HepG2 (cell line): ENCODE data around the gene NPB. TPM values are rescaled to one million over a fixed set of nuclear protein-coding genes. Genes with fewer than 3 reads are reported as not detected.

Source experiments
- CCDC6 ChIP-seq: sonication (generic); formaldehyde crosslinking; IDR thresholded peaks from 2 replicates; pipeline ENCODE4 v1.8.1; 2022; ENCODE audit warnings: mild to moderate bottlenecking, missing genetic modification reagents, moderate library complexity
- HNF1A ChIP-seq, 2 experiments: sonication (generic) in 1 of 2; formaldehyde crosslinking in 1 of 2; IDR thresholded peaks; 2 replicates each; pipeline versions ENCODE4 v1.4.0 to v1.6.1; 2016 to 2020; ENCODE audit warnings: borderline replicate concordance in 1 of 2, low read depth in 1 of 2, mild to moderate bottlenecking in 1 of 2, missing genetic modification reagents in 1 of 2
- KIAA2018 ChIP-seq: sonication (generic); formaldehyde crosslinking; IDR thresholded peaks from 2 replicates; pipeline ENCODE4 v1.5.0; 2020; ENCODE audit warnings: mild to moderate bottlenecking, missing genetic modification reagents, borderline replicate concordance
- NFIB ChIP-seq: sonication (generic); formaldehyde crosslinking; IDR thresholded peaks from 2 replicates; pipeline ENCODE4 v1.9.0; 2021; ENCODE audit warnings: missing genetic modification reagents, mild to moderate bottlenecking, borderline replicate concordance
- ZNF317 ChIP-seq: sonication (generic); formaldehyde crosslinking; IDR thresholded peaks from 2 replicates; pipeline ENCODE4 v1.5.0; 2020; ENCODE audit warnings: mild to moderate bottlenecking, missing genetic modification reagents
- polyA plus RNA-seq, 8 experiments: library from polyadenylated mRNA; depleted of rRNA in 3 of 8; stranded (reverse) in 7 of 8; unstranded in 1 of 8; fragments of >200 nt; fragmentation: Illumina TruSeq in 4 of 8; extraction: Trizol in 4 of 8; gene quantifications; 2 replicates each; pipeline versions ENCODE4 v1.2.1 to v1.2.3, GENCODE V29; 2011 to 2016; ENCODE audit warnings: low read depth in 4 of 8, missing spikeins in 1 of 8, mixed read lengths in 1 of 8; ENCODE audit not compliant: insufficient read depth in 1 of 8
- total RNA-seq, 5 experiments: library from RNA; depleted of rRNA; stranded (reverse); fragments of >200 nt; fragmentation: Illumina TruSeq; extraction: Trizol; gene quantifications; 2 replicates each; pipeline ENCODE4 v1.2.3, GENCODE V29; 2016; ENCODE audit warnings: low read depth in 1 of 5

Gene NPB
- total and polyA plus RNA-seq, 2 of the 13 experiments (the other 11 are each of a cell fraction or from before 2014, with no cell fraction given) = 0.11 to 0.93 TPM

- TF ChIP-seq CCDC6 (CRISPR knock-in tag) (no peak), HNF1A (IDR thresholded peaks at IDR 0.05; ENCODE audit: low read depth) (no peak), HNF1A (CRISPR knock-in tag; IDR thresholded peaks at IDR 0.05; ENCODE audit: borderline replicate concordance) (peak; percentile 15; the same call in 1 of the 2 replicates), NFIB (0 out of 2 replicates have a peak, but pooled peaks have one; percentile 3), ZNF317 (CRISPR knock-in tag) (0 out of 2 replicates have a peak, but pooled peaks have one; percentile 8), KIAA2018 (CRISPR knock-in tag) (no peak)
These were observed 35.4 kb upstream of the NPB start (continued) for GRCh38 chr17:81866440-81867169.
